Measurements from ENCODE around the gene SNTG2.
"Not testable (repeated sequence)": the region's sequence is repeated elsewhere in the genome, so short reads cannot be mapped to it uniquely, and the experiment has no call there.

Gene SNTG2

DNA sequence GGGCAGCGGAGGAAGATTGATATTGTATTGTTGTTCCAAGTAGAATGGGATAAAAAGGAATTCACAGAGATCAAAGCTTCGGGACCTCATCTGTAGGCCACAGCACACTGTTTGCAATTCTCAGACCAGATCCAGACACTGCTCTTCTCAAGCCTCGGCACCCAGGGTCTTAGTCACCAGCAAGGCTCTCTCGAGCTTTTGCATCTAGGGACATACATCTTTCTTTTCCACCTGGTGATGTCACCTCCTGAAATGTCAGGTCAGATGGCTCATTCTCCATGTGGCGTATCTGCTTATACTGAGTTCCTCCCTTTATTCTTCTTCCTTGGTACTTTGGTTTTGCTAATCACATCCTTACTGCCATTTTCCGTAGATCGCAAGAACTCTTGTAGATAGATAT, 42.9 kb upstream of the SNTG2 start:
- Histone ChIP-seq H3K36me3 (ENCODE audit: insufficient read depth, low read length) (no peaks in the 10 kb centered on the region), H3K27me3 (ENCODE audit: insufficient read depth, low read length, poor library complexity, severe bottlenecking) (no peaks in the 10 kb centered on the region), H3K9ac (ENCODE audit: low read depth, low read length, poor library complexity, severe bottlenecking) (no peak overlapping the region), H2AFZ (ENCODE audit: low read length) (no peak overlapping the region), H3K9me2 (replicated peaks; ENCODE audit: low read depth, low read length) (no peaks in the 10 kb centered on the region), H3K4me3 (ENCODE audit: low read length, poor library complexity, severe bottlenecking) (no peak overlapping the region), H3F3A (ENCODE audit: low read depth) (no peaks in the 10 kb centered on the region), H3K79me2 (ENCODE audit: insufficient read depth, low read length) (no peaks in the 10 kb centered on the region), H3K9me3 (ENCODE audit: insufficient read depth, low read depth, low read length) (no peaks in the 10 kb centered on the region), H3K4me2 (ENCODE audit: low read depth, low read length, poor library complexity, severe bottlenecking) (no peak overlapping the region), H4K20me1 (ENCODE audit: insufficient read depth, low read length, poor library complexity, severe bottlenecking) (no peaks in the 10 kb centered on the region), H3K4me1 (ENCODE audit: insufficient read depth, low read length, poor library complexity, severe bottlenecking) (peaks cover 6% of the 10 kb centered on the region)
- TF ChIP-seq EZH2phosphoT487 (IDR thresholded peaks at IDR 0.05; ENCODE audit: borderline replicate concordance), result no peak

DNA sequence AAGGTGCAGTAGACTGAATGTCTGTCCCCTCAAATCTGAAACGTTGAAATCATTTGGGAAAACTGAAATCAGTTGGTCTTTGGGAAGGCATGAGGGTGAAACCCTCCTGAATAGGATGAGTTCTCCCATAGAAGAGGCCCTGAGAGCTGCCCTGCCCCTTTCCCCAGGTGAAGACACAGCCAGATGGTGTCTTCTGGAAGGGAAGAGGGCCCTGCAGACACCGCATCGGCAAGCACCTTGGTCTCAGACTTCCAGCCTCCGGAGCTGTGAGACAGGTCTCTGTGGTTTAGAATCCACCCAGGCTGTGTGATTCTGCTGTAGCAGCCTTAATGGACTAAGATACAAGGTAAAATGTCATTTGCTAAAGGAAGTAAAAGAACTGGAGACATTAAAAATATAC, 42.1 kb upstream of the SNTG2 start:
- H3K9ac ChIP-seq (ENCODE audit: low read depth, low read length, poor library complexity, severe bottlenecking), result no peak overlapping the region
- no peaks in the 10 kb centered on the region for H3K79me2 ChIP-seq (ENCODE audit: insufficient read depth, low read length)
- no peak overlapping the region for H3K4me2 ChIP-seq (ENCODE audit: low read depth, low read length, poor library complexity, severe bottlenecking)
- H4K20me1 ChIP-seq (ENCODE audit: insufficient read depth, low read length, poor library complexity, severe bottlenecking), result no peaks in the 10 kb centered on the region
- H3F3A ChIP-seq (ENCODE audit: low read depth), result no peaks in the 10 kb centered on the region
- H3K4me1 ChIP-seq (ENCODE audit: insufficient read depth, low read length, poor library complexity, severe bottlenecking), result peaks cover 6% of the 10 kb centered on the region
- H3K9me2 ChIP-seq (replicated peaks; ENCODE audit: low read depth, low read length), result no peaks in the 10 kb centered on the region
- no peaks in the 10 kb centered on the region for H3K36me3 ChIP-seq (ENCODE audit: insufficient read depth, low read length)
- TF ChIP-seq EZH2phosphoT487 (IDR thresholded peaks at IDR 0.05; ENCODE audit: borderline replicate concordance), result no peak
- TF ChIP-seq, protein P1, sequence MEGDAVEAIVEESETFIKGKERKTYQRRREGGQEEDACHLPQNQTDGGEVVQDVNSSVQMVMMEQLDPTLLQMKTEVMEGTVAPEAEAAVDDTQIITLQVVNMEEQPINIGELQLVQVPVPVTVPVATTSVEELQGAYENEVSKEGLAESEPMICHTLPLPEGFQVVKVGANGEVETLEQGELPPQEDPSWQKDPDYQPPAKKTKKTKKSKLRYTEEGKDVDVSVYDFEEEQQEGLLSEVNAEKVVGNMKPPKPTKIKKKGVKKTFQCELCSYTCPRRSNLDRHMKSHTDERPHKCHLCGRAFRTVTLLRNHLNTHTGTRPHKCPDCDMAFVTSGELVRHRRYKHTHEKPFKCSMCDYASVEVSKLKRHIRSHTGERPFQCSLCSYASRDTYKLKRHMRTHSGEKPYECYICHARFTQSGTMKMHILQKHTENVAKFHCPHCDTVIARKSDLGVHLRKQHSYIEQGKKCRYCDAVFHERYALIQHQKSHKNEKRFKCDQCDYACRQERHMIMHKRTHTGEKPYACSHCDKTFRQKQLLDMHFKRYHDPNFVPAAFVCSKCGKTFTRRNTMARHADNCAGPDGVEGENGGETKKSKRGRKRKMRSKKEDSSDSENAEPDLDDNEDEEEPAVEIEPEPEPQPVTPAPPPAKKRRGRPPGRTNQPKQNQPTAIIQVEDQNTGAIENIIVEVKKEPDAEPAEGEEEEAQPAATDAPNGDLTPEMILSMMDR (conservative IDR thresholded peaks at IDR 0.05; ENCODE audit: low read length), result no peak
- no peak overlapping the region for H3K4me3 ChIP-seq (ENCODE audit: low read length, poor library complexity, severe bottlenecking)
- no peaks in the 10 kb centered on the region for H3K27me3 ChIP-seq (ENCODE audit: insufficient read depth, low read length, poor library complexity, severe bottlenecking)
- no peak overlapping the region for H2AFZ ChIP-seq (ENCODE audit: low read length)
- H3K9me3 ChIP-seq (ENCODE audit: insufficient read depth, low read depth, low read length), result no peaks in the 10 kb centered on the region

DNA sequence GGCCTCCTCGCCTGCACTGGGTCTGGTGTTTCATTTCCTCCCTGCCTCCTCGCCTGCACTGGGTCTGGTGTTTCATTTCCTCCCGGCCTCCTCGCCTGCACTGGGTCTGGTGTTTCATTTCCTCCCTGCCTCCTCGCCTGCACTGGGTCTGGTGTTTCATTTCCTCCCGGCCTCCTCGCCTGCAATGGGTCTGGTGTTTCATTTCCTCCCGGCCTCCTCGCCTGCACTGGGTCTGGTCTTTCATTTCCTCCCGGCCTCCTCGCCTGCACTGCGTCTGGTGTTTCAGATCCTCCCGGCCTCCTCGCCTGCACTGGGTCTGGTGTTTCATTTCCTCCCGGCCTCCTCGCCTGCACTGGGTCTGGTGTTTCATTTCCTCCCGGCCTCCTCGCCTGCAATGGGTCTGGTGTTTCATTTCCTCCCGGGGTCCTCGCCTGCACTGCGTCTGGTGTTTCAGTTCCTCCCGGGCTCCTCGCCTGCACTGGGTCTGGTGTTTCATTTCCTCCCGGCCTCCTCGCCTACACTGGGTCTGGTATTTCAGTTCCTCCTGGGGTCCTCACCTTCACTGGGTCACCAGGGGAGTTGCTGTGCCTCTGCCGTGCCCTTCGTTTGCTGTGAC, 40.8 kb upstream of the SNTG2 start:
- H3K9me2 ChIP-seq (replicated peaks; ENCODE audit: low read depth, low read length); H3K4me2 ChIP-seq (ENCODE audit: low read depth, low read length, poor library complexity, severe bottlenecking); H4K20me1 ChIP-seq (ENCODE audit: insufficient read depth, low read length, poor library complexity, severe bottlenecking); H3K36me3 ChIP-seq (ENCODE audit: insufficient read depth, low read length); H3K9me3 ChIP-seq (ENCODE audit: insufficient read depth, low read depth, low read length); H3K4me1 ChIP-seq (ENCODE audit: insufficient read depth, low read length, poor library complexity, severe bottlenecking); H3K27me3 ChIP-seq (ENCODE audit: insufficient read depth, low read length, poor library complexity, severe bottlenecking); H2AFZ ChIP-seq (ENCODE audit: low read length); H3K9ac ChIP-seq (ENCODE audit: low read depth, low read length, poor library complexity, severe bottlenecking); H3K4me3 ChIP-seq (ENCODE audit: low read length, poor library complexity, severe bottlenecking); H3K79me2 ChIP-seq (ENCODE audit: insufficient read depth, low read length); H3F3A ChIP-seq (ENCODE audit: low read depth): not testable (repeated sequence)

DNA sequence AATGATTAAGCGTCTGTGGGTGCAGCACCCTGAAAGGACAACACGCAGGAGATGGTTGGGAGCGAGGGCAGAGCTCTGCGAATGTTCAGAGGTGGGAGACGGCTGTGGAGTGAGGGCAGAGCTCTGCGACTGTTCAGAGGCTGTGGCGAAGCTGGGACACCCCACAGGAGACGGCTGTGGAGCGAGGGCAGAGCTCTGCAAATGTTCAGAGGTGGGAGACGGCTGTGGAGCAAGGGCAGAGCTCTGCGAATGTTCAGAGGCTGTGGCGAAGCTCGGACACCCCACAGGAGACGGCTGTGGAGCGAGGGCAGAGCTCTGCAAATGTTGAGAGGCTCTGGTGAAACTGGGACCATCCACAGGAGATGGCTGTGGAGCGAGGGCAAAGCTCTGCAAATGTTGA, 40.0 kb upstream of the SNTG2 start:
- H3K27me3 ChIP-seq (ENCODE audit: insufficient read depth, low read length, poor library complexity, severe bottlenecking), result no peaks in the 10 kb centered on the region
- H2AFZ ChIP-seq (ENCODE audit: low read length), result no peak overlapping the region
- no peaks in the 10 kb centered on the region for H3K9me2 ChIP-seq (replicated peaks; ENCODE audit: low read depth, low read length)
- peaks cover 6% of the 10 kb centered on the region for H3K4me1 ChIP-seq (ENCODE audit: insufficient read depth, low read length, poor library complexity, severe bottlenecking)
- H3K36me3 ChIP-seq (ENCODE audit: insufficient read depth, low read length), result no peaks in the 10 kb centered on the region
- H3K79me2 ChIP-seq (ENCODE audit: insufficient read depth, low read length), result no peaks in the 10 kb centered on the region
- no peaks in the 10 kb centered on the region for H4K20me1 ChIP-seq (ENCODE audit: insufficient read depth, low read length, poor library complexity, severe bottlenecking)
- TF ChIP-seq, protein P1 (conservative IDR thresholded peaks at IDR 0.05; ENCODE audit: low read length), result no peak
- TF ChIP-seq EZH2phosphoT487 (IDR thresholded peaks at IDR 0.05; ENCODE audit: borderline replicate concordance), result no peak
- no peaks in the 10 kb centered on the region for H3K9me3 ChIP-seq (ENCODE audit: insufficient read depth, low read depth, low read length)
- H3K4me3 ChIP-seq (ENCODE audit: low read length, poor library complexity, severe bottlenecking), result no peak overlapping the region
- H3F3A ChIP-seq (ENCODE audit: low read depth), result no peaks in the 10 kb centered on the region
- H3K9ac ChIP-seq (ENCODE audit: low read depth, low read length, poor library complexity, severe bottlenecking), result no peak overlapping the region
- no peak overlapping the region for H3K4me2 ChIP-seq (ENCODE audit: low read depth, low read length, poor library complexity, severe bottlenecking)
